Aorta (tissue), 5 donors: ENCODE data around the gene PTPRN2. TPM values are rescaled to one million over a fixed set of nuclear protein-coding genes. Genes with fewer than 3 reads are reported as not detected.

Source experiments
- ATAC-seq: fragments of 200-7000 bp; cut with Tn5 transposase; one replicate; pipeline ENCODE4 v1.9.1; 2022; ENCODE audit warnings: moderate library complexity; ENCODE audit not compliant: low FRiP score
- DNase-seq, 2 donors: peaks; one replicate each; pipeline ENCODE4 v3.0.0-alpha.2; 2020
- H3K27ac ChIP-seq, 2 donors: one replicate each; pipeline ENCODE4 v1.5.1; 2013; ENCODE audit warnings: low read length in 2 of 2, mild to moderate bottlenecking in 2 of 2, moderate library complexity in 2 of 2, control low read depth in 1 of 2, inconsistent platforms in 1 of 2, low read depth in 1 of 2
- H3K27me3 ChIP-seq, 2 donors: one replicate each; pipeline ENCODE4 v1.6.1; 2013; ENCODE audit warnings: control low read depth in 1 of 2, low read length in 1 of 2, mild to moderate bottlenecking in 1 of 2, moderate library complexity in 1 of 2; ENCODE audit not compliant: insufficient read depth in 2 of 2, control insufficient read depth in 1 of 2
- H3K36me3 ChIP-seq, 2 donors: one replicate each; pipeline ENCODE4 v1.6.1; 2013; ENCODE audit warnings: control low read depth in 1 of 2, low read length in 1 of 2, mild to moderate bottlenecking in 1 of 2; ENCODE audit not compliant: insufficient read depth in 2 of 2, control insufficient read depth in 1 of 2
- H3K4me1 ChIP-seq, 2 donors: one replicate each; pipeline ENCODE4 v1.6.1; 2013; ENCODE audit warnings: low read length in 2 of 2, control low read depth in 1 of 2, mild to moderate bottlenecking in 1 of 2, moderate library complexity in 1 of 2; ENCODE audit not compliant: insufficient read depth in 2 of 2, control insufficient read depth in 1 of 2
- H3K4me3 ChIP-seq, 2 donors: one replicate each; pipeline ENCODE4 v1.5.1; 2013; ENCODE audit warnings: low read length in 2 of 2, control low read depth in 1 of 2, mild to moderate bottlenecking in 1 of 2
- H3K9me3 ChIP-seq: one replicate; pipeline ENCODE4 v1.6.1; 2013; ENCODE audit warnings: mild to moderate bottlenecking, low read length; ENCODE audit not compliant: control insufficient read depth
- WGBS, 2 donors: extraction: QIAGEN DNeasy Blood & Tissue Kit; methylation state at CpG; one replicate each; pipeline ENCODE4 v1.1.7; 2013; 5-methylcytosine and 5-hydroxymethylcytosine counted together
- intact Hi-C, 2 donors: fragments of 100-400 bp; cut with DNase I; formaldehyde crosslinking; loops; one replicate each; pipeline versions ENCODE4 v1.14.2 to v1.15.0; 2022
- polyA plus RNA-seq, 2 donors: library from polyadenylated mRNA; stranded (reverse); fragments of 200-250 nt; gene quantifications; one replicate each; pipeline ENCODE4 v1.2.3, GENCODE V29; 2013
- total RNA-seq, 2 donors: library from RNA; stranded (reverse); fragmentation: NEBNext Ultra II Directional; extraction: Animal tissue kit (Norgen Biotek cat#: 25700); gene quantifications; one replicate each; pipeline ENCODE4 v1.2.1, GENCODE V29; 2021
- donor health status: healthy with polysubstance abuse.
- donor health status: Bipolar disorder and iron deficiency.
- donor health status: DM: no; HTN: no; CAD: no.
- donor health status: DM: no; HTN: no; CAD: no.
- donor health status: DM: yes; HTN: yes; CAD: no.

Gene PTPRN2
- total and polyA plus RNA-seq, 4 donors = 0.67 to 3.3 (median 1.4) TPM

DNA sequence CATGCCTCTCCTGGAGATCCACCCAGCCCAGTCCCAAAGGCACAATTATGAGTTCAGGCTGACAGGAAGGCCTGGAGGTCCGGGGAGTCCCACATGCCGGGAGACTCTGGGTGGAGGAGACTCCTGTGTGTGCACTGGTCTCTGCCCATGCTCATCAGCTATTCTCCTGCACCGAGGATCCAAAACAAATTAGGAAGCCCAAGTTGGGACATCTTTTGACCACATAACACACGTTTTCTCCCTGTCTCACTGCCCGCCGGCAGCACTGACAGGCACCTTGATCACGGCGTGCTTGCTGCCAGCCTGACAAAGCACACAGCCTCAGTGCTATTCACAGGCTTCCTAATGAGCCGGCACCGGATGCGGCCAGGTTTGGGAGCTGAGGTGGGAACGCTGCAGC lies 412.7 kb downstream of the PTPRN2 start:
- Histone ChIP-seq H3K4me1 (no peaks in the 10 kb centered on the region), H3K36me3 (no peaks in the 10 kb centered on the region), H3K27ac (no peak overlapping the region), H3K9me3 (peaks cover 5% of the 10 kb centered on the region), H3K27me3 (no peaks in the 10 kb centered on the region), H3K4me3 (no peak overlapping the region)
- 89 to 92% methylated on average over 12 of the region's 12 CpGs for WGBS, 2 donors
- ATAC-seq = no peak
- intact Hi-C loops = no loop called here
- DNase-seq = no peak

DNA sequence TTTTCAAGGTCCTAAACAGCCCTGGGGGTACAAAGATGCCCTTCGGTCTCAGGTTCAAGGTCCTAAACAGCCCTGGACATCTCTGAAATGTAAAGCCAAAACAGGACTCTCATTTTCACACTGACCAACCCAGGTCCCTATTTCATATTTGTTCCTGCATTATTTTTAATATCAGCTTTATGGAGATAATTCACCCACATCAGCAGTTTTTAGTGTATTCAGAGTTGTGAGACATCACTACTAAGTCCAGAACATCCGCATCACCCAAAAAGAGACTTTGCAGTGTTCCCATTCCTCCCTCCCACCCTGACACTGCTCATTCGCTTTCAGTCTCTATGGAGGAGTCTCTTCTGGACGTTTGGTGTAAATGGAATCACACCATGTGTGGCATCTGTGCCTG lies 420.2 kb downstream of the PTPRN2 start:
- Histone ChIP-seq H3K36me3 (no peaks in the 10 kb centered on the region), H3K27ac (no peak overlapping the region), H3K4me3 (no peak overlapping the region), H3K27me3 (no peaks in the 10 kb centered on the region), H3K4me1 (no peaks in the 10 kb centered on the region), H3K9me3 (peaks cover 2% of the 10 kb centered on the region)
- intact Hi-C loops = no loop called here
- no peak for ATAC-seq
- WGBS, 2 donors = 70 to 74% methylated on average over 4 of the region's 4 CpGs
- DNase-seq = no peak

DNA sequence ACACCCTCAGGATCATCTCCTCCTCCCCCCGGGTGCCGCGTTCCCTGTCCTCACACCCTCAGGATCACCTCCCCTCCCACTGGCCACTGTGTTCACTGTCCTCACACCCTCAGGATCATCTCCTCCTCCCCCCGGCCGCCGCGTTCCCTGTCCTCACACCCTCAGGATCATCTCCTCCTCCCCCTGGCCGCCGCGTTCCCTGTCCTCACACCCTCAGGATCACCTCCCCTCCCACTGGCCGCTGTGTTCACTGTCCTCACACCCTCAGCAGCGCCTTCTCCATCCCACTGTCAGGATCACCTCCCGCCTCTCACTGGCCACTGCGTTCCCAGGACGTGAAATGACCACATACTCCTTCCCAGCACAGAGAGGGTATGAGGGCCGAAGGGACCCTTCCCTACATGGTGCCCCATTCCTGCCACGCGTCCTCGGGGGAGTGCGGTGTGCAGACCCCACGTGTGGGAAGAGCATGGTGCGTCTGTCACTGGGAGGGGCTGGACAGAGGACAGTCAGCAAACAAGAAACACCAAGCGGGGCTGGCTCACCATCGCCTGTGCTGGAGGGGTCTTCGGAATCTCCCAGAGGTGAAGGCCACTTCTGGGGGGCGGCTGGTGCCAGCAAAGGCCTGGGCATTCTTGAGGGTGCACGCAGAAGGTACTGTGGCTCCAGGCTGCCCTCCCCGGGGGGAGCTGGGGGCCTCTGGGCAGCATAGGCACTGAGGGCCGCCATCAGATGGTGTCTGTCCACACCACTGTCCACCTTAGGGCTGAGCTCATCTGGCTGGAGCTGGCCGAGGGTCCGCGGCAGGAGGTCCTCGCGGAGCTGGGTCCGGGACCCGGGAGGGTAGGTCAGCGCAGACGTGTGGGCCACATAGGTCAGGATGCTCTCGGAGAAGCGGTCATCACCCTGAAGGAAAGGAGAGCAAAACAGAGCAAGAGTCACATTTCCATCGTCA lies 421.0 kb downstream of the PTPRN2 start:
- Histone ChIP-seq H3K27ac (no peak overlapping the region), H3K4me1 (no peaks in the 10 kb centered on the region), H3K4me3 (no peak overlapping the region), H3K9me3 (peaks cover 2% of the 10 kb centered on the region), H3K36me3 (no peaks in the 10 kb centered on the region), H3K27me3 (no peaks in the 10 kb centered on the region)
- 84 to 89% methylated on average over 41 of the region's 41 CpGs for WGBS, 2 donors
- DNase-seq = peak in 1 of 2 donors; percentile 58
- ATAC-seq = no peak
- intact Hi-C loops = no loop called here

DNA sequence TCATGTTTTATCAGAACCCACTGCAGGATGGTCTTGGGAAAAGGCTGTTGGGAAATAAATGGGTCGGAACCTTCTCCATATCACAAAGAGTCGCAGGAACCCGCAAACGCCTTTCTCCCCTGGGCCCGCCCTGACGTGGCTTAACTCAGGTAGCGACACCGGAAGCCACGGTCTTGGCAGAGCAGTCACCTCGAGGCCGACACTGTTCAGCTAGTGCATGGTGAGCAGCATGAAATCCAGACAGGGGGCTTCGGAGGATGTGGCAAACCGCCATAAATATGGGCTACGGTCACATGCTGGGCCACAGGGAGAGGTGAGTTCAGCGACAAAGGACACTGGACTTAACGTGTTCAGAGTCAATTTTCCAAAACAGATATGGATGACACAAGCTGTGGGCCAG lies 421.9 kb downstream of the PTPRN2 start:
- WGBS, 2 donors = 88 to 89% methylated on average over 16 of the region's 16 CpGs
- Histone ChIP-seq H3K27ac (no peak overlapping the region), H3K27me3 (no peaks in the 10 kb centered on the region), H3K4me1 (no peaks in the 10 kb centered on the region), H3K9me3 (peaks cover 2% of the 10 kb centered on the region), H3K4me3 (no peak overlapping the region), H3K36me3 (no peaks in the 10 kb centered on the region)
- intact Hi-C loops = no loop called here
- ATAC-seq (no peak), DNase-seq (no peak)

DNA sequence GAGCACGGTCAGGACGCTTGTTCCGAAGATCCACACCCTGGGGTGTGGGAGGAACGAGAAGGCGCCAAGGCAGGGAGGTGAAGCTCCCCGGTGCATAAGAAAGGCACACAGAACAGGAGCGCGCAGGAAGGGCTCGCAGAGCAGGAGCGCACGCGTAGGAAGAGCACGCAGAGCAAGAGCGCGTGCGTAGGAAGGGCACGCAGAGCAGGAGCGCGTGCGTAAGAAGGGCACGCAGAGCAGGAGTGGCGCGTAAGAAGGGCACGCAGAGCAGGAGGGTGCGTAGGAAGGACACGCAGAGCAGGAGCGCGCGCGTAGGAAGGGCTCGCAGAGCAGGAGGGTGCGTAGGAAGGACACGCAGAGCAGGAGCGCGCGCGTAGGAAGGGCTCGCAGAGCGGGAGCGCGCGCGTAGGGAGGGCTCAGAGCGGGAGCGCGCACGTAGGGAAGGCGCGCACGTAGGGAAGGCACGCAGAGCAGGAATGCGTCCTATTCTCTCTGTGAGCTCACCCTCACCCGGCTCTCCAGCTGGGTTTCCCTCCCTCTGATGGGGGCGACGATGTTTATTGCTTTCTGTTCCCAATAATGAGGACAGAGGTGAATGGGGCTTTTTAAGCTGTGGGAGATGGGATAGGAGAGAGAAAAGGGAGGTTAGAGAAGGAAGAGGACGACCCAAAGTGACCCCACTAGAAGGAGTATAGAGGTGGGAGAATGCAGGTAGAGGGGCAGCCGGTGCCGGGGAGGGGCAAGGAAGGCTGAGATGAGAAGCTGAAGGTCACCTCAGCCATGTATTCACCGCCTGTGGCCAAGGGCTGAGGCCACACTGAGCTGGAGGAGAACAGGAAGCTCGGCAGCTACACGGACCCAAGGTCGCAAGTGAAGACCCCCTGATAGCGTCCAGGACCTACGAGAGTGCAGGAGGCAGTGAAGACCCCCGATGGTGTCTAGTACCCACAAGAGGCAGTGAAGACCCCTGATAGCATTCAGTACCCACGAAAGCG lies 423.2 kb downstream of the PTPRN2 start:
- DNase-seq (no peak), ATAC-seq (no peak)
- intact Hi-C loops = no loop called here
- H3K27ac ChIP-seq = no peak overlapping the region
- H3K4me3 ChIP-seq = no peak overlapping the region
- H3K4me1 ChIP-seq = no peaks in the 10 kb centered on the region
- peaks cover 2% of the 10 kb centered on the region for H3K9me3 ChIP-seq
- WGBS, 2 donors = 42 to 46% methylated on average over 66 to 67 of the region's 67 CpGs
- H3K36me3 ChIP-seq = no peaks in the 10 kb centered on the region
- no peaks in the 10 kb centered on the region for H3K27me3 ChIP-seq

DNA sequence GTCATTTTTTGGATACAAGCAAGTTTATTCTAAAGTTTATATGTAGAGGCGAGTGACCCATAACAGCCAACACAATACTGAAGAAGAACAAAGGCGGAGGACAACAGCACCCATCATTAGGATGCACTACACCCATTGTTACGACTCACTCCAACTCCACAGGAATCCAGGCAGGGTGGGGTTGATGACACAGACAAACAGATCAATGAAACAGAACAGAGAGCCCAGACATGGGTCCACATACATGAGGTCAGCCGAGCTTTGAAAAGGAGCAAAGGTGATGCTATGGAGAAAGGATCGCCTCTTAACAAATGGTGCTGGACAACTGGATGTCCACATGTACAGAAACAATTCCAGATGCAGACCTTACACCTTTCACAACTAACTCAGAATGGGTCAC lies 426.4 kb downstream of the PTPRN2 start:
- no peaks in the 10 kb centered on the region for H3K4me1 ChIP-seq
- no peaks in the 10 kb centered on the region for H3K36me3 ChIP-seq
- intact Hi-C loops = no loop called here
- no peak overlapping the region for H3K27ac ChIP-seq
- H3K27me3 ChIP-seq = no peaks in the 10 kb centered on the region
- 75 to 81% methylated on average over 5 of the region's 5 CpGs for WGBS, 2 donors
- DNase-seq = no peak
- H3K9me3 ChIP-seq = peaks cover 2% of the 10 kb centered on the region
- no peak overlapping the region for H3K4me3 ChIP-seq
- ATAC-seq = no peak

DNA sequence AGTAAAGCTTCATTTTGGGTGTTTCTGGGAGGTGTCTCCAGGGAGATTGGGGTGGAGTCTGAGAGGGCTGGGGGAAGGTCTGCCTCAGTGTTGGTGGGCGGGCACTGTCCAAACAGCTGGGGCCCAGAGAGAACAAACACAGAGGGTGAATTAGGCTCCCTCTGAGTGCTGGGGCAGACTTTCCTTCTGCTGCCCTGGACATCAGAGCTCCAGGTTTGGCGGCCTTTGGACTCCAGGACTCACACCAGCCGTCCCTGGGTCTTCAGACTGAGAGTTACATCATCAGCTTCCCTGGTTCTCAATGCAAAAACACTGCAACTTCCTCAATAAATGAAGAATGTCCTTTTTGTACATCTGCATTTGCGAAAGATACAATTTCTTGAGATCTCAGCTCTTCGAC lies 427.4 kb downstream of the PTPRN2 start:
- no peak for DNase-seq
- intact Hi-C loops = no loop called here
- Histone ChIP-seq H3K27ac (no peak overlapping the region), H3K9me3 (peaks cover 2% of the 10 kb centered on the region), H3K4me1 (no peaks in the 10 kb centered on the region), H3K36me3 (no peaks in the 10 kb centered on the region), H3K27me3 (no peaks in the 10 kb centered on the region), H3K4me3 (no peak overlapping the region)
- ATAC-seq = no peak
- 51 to 56% methylated on average over 5 of the region's 5 CpGs for WGBS, 2 donors

DNA sequence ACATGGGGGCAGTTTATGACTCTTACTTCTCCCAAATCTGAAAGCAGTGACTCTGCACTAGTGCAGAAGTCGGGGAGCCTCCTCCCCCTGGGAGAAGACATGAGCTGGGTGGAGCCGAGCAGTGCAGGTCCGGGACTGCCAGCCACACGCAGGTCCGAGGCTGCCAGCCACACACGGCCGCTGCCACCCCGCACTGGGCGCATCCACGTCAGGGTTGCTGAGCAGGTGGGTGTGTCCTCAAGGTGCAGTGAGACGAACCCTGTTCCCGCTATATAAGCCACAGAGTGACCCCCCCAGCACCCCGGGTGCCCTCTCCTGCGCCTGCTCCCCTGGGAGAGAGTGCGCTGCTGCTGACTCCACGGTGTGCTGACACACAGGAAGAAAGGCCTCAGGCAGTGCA lies 430.2 kb downstream of the PTPRN2 start:
- Histone ChIP-seq H3K9me3 (no peaks in the 10 kb centered on the region), H3K4me1 (no peaks in the 10 kb centered on the region), H3K27ac (no peak overlapping the region), H3K36me3 (no peaks in the 10 kb centered on the region), H3K4me3 (no peak overlapping the region), H3K27me3 (no peaks in the 10 kb centered on the region)
- peak; percentile 22 for ATAC-seq
- no peak for DNase-seq
- 87 to 88% methylated on average over 16 of the region's 16 CpGs for WGBS, 2 donors
- intact Hi-C loops = no loop called here
